ENCODE data around the gene MEMO1. TPM values are rescaled to one million over a fixed set of nuclear protein-coding genes. Genes with fewer than 3 reads are reported as not detected.
"Not testable (repeated sequence)": the region's sequence is repeated elsewhere in the genome, so short reads cannot be mapped to it uniquely, and the experiment has no call there.

MEMO1 gene
- total and polyA plus RNA-seq, 9 of the 15 experiments (the other 6 are each of a cell fraction or from before 2014, with no cell fraction given) = 22.1 to 87.7 (median 61.2) TPM

DNA sequence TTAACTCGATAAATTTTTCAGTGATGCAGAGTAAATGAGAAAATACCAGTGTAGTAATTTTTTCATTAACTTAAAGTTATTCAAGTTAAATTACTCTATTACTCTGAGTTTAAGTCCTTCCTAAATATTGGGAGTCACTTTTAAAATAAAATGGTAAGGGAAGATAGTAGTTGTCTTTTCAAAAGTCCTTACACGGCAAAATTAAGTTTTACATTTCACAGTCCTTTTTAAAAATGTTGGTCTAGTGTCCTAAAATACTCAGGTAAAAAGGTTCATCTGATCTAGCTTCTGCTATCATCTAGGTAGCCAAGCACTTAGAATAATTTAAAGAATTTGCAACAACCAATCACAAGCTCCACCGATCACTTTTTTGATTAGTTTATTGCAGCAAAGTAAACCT lies 146.9 kb downstream of the MEMO1 start:
- in situ Hi-C loops (cut with MboI) = no loop called here
- ATAC-seq (no peak), DNase-seq (ENCODE audit: extremely low read depth in 1 of 4, low spot score in 3 of 4) (no peak), FAIRE-seq (no peak)
- H3K27me3 ChIP-seq (ENCODE audit: control insufficient read depth in 2 of 2, insufficient read depth in 2 of 2, low read length in 2 of 2) = no peaks in the 10 kb centered on the region
- no peaks in the 10 kb centered on the region for H4K20me1 ChIP-seq (replicated peaks; ENCODE audit: control insufficient read depth, insufficient read depth, low read length)
- H3K27ac ChIP-seq (ENCODE audit: extremely low read depth, low read depth, low read length) = no peak overlapping the region
- POLR2A ChIA-PET = no interaction called here
- BruUV-seq (replicated peaks) = no TSS peak
- H3K9ac ChIP-seq (ENCODE audit: insufficient read depth in 1 of 2, low read depth in 2 of 2, low read length in 2 of 2) = no peak overlapping the region
- H3K4me3 ChIP-seq = no peak overlapping the region
- no peak overlapping the region for H3K4me2 ChIP-seq (ENCODE audit: insufficient read depth, low read length)
- 91% methylated on average over 3 of the region's 3 CpGs for WGBS (ENCODE audit: insufficient coverage, low coverage, missing lambda C conversion rate)
- H2AFZ ChIP-seq (ENCODE audit: low read depth, low read length) = no peak overlapping the region
- no peaks in the 10 kb centered on the region for H3K4me1 ChIP-seq (replicated peaks in 1 of 2; ENCODE audit: control insufficient read depth in 2 of 2, insufficient read depth in 2 of 2, low read length in 2 of 2)
- H3K9me1 ChIP-seq (ENCODE audit: control insufficient read depth, insufficient read depth, low read length) = no peaks in the 10 kb centered on the region
- TF ChIP-seq CREBBP (IDR thresholded peaks at IDR 0.05; ENCODE audit: low read depth, low read length) (no peak), BRD4 (IDR thresholded peaks at IDR 0.05) (no peak), ZNF316 (IDR thresholded peaks at IDR 0.05) (peak; percentile 59)
- H3K36me3 ChIP-seq (ENCODE audit: control insufficient read depth, insufficient read depth, low read length) = peaks cover 8% of the 10 kb centered on the region; the same call in 1 of the 3 replicates
- no peaks in the 10 kb centered on the region for H3K79me2 ChIP-seq (ENCODE audit: control insufficient read depth, insufficient read depth, low read length)
- intact Hi-C loops (cut with micrococcal nuclease) = no loop called here
- CTCF ChIA-PET (ENCODE audit: low intra/inter-chr PET ratio) = no interaction called here
- no peaks in the 10 kb centered on the region for H3K9me3 ChIP-seq (replicated peaks; ENCODE audit: control insufficient read depth, insufficient read depth, low read depth, low read length)

DNA sequence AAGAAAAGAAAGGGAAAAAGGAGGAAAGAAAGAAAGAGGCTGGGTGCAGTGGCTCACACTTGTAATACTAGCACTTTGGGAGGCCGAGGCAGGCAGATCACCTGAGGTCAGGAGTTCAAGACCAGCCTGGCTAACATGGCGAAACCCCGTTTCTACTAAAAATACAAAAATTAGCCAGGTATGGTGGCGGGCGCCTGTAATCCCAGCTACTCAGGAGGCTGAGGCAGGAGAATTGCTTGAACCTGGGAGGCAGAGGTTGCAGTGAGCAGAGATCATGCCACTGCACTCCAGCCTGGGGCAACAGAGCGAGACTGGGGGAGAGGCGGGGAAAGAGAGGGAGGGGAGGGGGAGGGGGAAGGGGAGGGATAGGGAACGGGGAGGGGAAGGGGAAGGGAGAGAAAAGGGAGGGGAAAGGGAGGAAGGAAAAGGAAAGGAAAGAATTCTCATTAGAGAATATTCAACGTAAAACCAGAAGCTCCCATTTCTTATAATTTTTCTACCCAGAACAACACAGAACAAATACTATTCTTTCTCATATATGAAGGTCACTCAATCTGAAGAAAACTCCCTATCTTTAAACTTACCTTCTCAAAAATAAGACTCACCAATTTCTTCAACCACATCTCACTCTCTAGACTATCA lies 147.7 kb downstream of the MEMO1 start:
- in situ Hi-C loops (cut with MboI); DNase-seq (ENCODE audit: extremely low read depth in 1 of 4, low spot score in 3 of 4); intact Hi-C loops (cut with micrococcal nuclease); H3K9me1 ChIP-seq (ENCODE audit: control insufficient read depth, insufficient read depth, low read length); H3K27ac ChIP-seq (ENCODE audit: extremely low read depth, low read depth, low read length); ATAC-seq; H3K4me1 ChIP-seq (replicated peaks in 1 of 2; ENCODE audit: control insufficient read depth in 2 of 2, insufficient read depth in 2 of 2, low read length in 2 of 2); H3K27me3 ChIP-seq (ENCODE audit: control insufficient read depth in 2 of 2, insufficient read depth in 2 of 2, low read length in 2 of 2); POLR2A ChIA-PET; H4K20me1 ChIP-seq (replicated peaks; ENCODE audit: control insufficient read depth, insufficient read depth, low read length); H3K4me3 ChIP-seq; H2AFZ ChIP-seq (ENCODE audit: low read depth, low read length); CTCF ChIA-PET (ENCODE audit: low intra/inter-chr PET ratio); H3K4me2 ChIP-seq (ENCODE audit: insufficient read depth, low read length); H3K9me3 ChIP-seq (replicated peaks; ENCODE audit: control insufficient read depth, insufficient read depth, low read depth, low read length); H3K36me3 ChIP-seq (ENCODE audit: control insufficient read depth, insufficient read depth, low read length); FAIRE-seq; H3K9ac ChIP-seq (ENCODE audit: insufficient read depth in 1 of 2, low read depth in 2 of 2, low read length in 2 of 2); BruUV-seq (replicated peaks); H3K79me2 ChIP-seq (ENCODE audit: control insufficient read depth, insufficient read depth, low read length): not testable (repeated sequence)
- 100% methylated on average over 2 of the region's 9 CpGs for WGBS (ENCODE audit: insufficient coverage, low coverage, missing lambda C conversion rate)
- peak; percentile 81 for TF ChIP-seq HNRNPK (IDR thresholded peaks at IDR 0.05; ENCODE audit: low read depth, low read length, poor library complexity, severe bottlenecking)
- TF ChIP-seq PCBP2 (IDR thresholded peaks at IDR 0.05; ENCODE audit: low read depth, low read length, poor library complexity, severe bottlenecking) = peak; percentile 47
